Fibroblast of pulmonary artery (primary cell): ENCODE data around the gene CDK10.
A peak's percentile ranks its signal among the peaks of the same experiment; 100 is the strongest.

Experiments used
- DNase-seq: peaks from one replicate; pipeline ENCODE4 v3.0.0-alpha.2; 2010; ENCODE audit warnings: low read depth
- H3K4me3 ChIP-seq: replicated peaks from 2 replicates; pipeline ENCODE4 v1.5.1; 2011; ENCODE audit warnings: low read depth, mild to moderate bottlenecking, control low read depth, low read length, moderate library complexity
- CTCF ChIP-seq: IDR thresholded peaks from 2 replicates; pipeline ENCODE4 v1.5.1; 2011; ENCODE audit warnings: mild to moderate bottlenecking, control low read depth, low read length, inconsistent platforms; ENCODE audit errors: missing control alignments

CDK10 gene

GRCh38 chr16:89686520-89687091 lies at the start of gene CDK10:
CDK10 (plus strand) TSS chr16:89686689; CDS start chr16:89686711, 22 bp downstream.
- peak within 1 kb of the TSS; percentile 82 for H3K4me3 ChIP-seq
- TF ChIP-seq CTCF: no peak
- peak; percentile 90 for DNase-seq

- TF ChIP-seq CTCF: no peak
- no peak for DNase-seq
- no peak overlapping the region for H3K4me3 ChIP-seq
Measured at GRCh38 chr16:89637379-89637778, 49.1 kb upstream of the CDK10 start.

- no peak for TF ChIP-seq CTCF
- DNase-seq: no peak
- H3K4me3 ChIP-seq: no peak overlapping the region
Measured at GRCh38 chr16:89638455-89638854, 48.0 kb upstream of the CDK10 start.

- no peak for TF ChIP-seq CTCF
- DNase-seq: no peak
- H3K4me3 ChIP-seq: no peak overlapping the region
Measured at GRCh38 chr16:89639385-89639784, 47.1 kb upstream of the CDK10 start.

GRCh38 chr16:89641458-89642119 lies 44.9 kb upstream of the CDK10 start:
- no peak overlapping the region for H3K4me3 ChIP-seq
- no peak for DNase-seq
- TF ChIP-seq CTCF: no peak

- no peak for DNase-seq
- no peak overlapping the region for H3K4me3 ChIP-seq
- TF ChIP-seq CTCF: no peak
Measured at GRCh38 chr16:89642574-89642973, 43.9 kb upstream of the CDK10 start.
